NT2/D1 (cell line): ENCODE measurements around the gene CENPB.

Source experiments
- SUZ12 ChIP-seq: IDR thresholded peaks from 2 replicates; pipeline ENCODE4 v1.6.1; 2011; ENCODE audit not compliant: insufficient read length, insufficient read depth; ENCODE audit errors: extremely low read depth
- YY1 ChIP-seq: IDR thresholded peaks from 2 replicates; pipeline ENCODE4 v1.6.1; 2011; ENCODE audit not compliant: insufficient read length, insufficient read depth
- ZNF274 ChIP-seq: IDR thresholded peaks from 2 replicates; pipeline ENCODE4 v1.6.1; 2011; ENCODE audit warnings: mild to moderate bottlenecking, low read depth, low read length

DNA sequence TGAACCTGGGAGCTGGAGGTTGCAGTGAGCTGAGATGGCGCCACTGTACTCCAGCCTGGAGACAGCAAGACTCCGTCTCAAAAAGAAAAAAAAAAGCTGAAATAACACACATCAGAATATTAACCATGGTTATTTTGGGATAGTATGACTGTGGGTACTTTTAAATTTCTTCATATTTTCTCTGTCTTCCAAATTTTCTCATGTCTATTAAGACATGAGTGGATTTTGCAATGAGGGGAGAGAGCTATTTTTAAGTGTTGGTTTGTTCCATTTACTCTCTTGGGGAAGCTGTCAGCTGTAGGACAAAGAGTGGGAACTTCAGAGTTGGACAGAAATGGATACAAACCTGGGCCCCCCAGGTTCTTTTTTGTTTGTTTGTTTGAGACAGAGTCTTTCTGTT, 29.3 kb downstream of the CENPB start:
- TF ChIP-seq YY1 (no peak), SUZ12 (no peak), ZNF274 (no peak)
